Middle frontal gyrus (tissue), 1 donor: ENCODE results near the gene FRMPD1.

ENCODE experiments used
- DNase-seq: peaks from one replicate; pipeline ENCODE4 v3.0.0-alpha.2; 2015; ENCODE audit warnings: low spot score; ENCODE audit errors: extremely low spot score

The FRMPD1 gene

GRCh38 chr9:37769995-37770394, 119.2 kb downstream of the FRMPD1 start:
- no peak for DNase-seq

- no peak for DNase-seq
Observed at GRCh38 chr9:37775216-37775919, 124.6 kb downstream of the FRMPD1 start.

GRCh38 chr9:37776328-37776727, 125.6 kb downstream of the FRMPD1 start:
- no peak for DNase-seq

- no peak for DNase-seq
Observed at GRCh38 chr9:37778534-37778933, 127.8 kb downstream of the FRMPD1 start.

- no peak for DNase-seq
Observed at GRCh38 chr9:37784291-37784615, 133.5 kb downstream of the FRMPD1 start.

GRCh38 chr9:37784616-37785483, 134.1 kb downstream of the FRMPD1 start, which contains the start of gene EXOSC3:
TSS of gene EXOSC3 (minus strand) at chr9:37785064. CDS start at chr9:37785044, 20 bp downstream.
- DNase-seq, result peak; percentile 88

GRCh38 chr9:37787059-37787458, 136.3 kb downstream of the FRMPD1 start:
- DNase-seq, result no peak

- DNase-seq, result no peak
Observed at GRCh38 chr9:37788332-37788731, 137.6 kb downstream of the FRMPD1 start.

GRCh38 chr9:37790096-37790495, 139.3 kb downstream of the FRMPD1 start:
- DNase-seq, result no peak

- no peak for DNase-seq
Observed at GRCh38 chr9:37792122-37792521, 141.4 kb downstream of the FRMPD1 start.

GRCh38 chr9:37796232-37796631, 145.5 kb downstream of the FRMPD1 start:
- DNase-seq, result no peak
